Measurements from ENCODE around the gene CNN3. TPM values are rescaled to one million over a fixed set of nuclear protein-coding genes. Genes with fewer than 3 reads are reported as not detected.

CNN3 gene
- polyA plus RNA-seq, 4 donors = 53.5 to 155 (median 95.2) TPM

DNA sequence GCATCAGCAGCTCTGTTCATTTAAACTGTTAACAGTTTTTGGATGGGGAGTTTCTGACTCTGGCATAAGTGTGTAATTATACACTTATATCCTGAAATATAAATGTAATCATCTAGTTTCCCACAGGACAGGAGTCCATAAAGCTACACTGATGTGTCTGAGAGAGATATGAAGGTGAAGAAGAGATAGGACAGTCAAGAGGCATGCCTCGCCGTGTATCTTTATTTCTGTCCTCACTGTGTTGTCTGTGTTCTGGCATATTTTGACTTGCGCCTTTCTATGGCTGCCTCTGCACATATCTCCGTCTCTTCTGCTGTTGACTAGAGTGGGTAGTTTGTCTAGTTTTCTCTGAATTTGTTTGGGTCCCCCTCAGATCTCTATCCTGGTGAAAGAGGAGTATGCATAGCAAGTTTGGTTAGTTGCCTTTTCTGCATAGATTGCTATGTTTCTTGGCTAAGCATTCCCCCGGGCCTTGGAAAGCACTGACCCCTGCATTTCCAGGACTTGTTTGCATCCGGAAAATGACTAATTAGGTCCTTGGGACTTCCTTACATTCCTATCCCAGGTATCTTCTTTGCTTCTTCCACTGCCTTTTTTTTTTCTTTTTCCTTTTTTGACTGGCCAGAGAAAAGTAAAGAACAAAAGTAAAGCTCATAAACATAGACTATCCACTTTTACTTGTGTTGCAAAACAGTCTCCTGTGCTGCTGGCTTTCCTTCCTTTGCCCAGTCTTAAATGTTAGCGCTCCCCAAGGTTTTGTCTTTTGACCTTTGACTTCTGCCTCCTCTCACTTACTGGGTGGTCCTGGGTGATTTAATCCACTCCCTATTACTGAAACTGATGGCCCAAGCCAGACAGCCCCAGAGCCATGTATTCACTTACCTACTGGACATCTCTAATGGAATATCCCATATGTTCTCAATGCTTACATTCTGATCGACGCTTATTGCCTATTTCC lies 27.6 kb upstream of the CNN3 start:
- Histone ChIP-seq H3K27me3 (ENCODE audit: control insufficient read depth in 3 of 3, insufficient read depth in 3 of 3, low read length in 3 of 3) (no peaks in the 10 kb centered on the region), H3K9me3 (ENCODE audit: control insufficient read depth in 2 of 2, insufficient read depth in 1 of 2, low read depth in 1 of 2, low read length in 1 of 2) (peaks cover 0 to 3% of the 10 kb centered on the region in 2 donors), H3K36me3 (ENCODE audit: control insufficient read depth in 3 of 3, insufficient read depth in 2 of 3, low read depth in 1 of 3, low read length in 3 of 3) (no peaks in the 10 kb centered on the region), H3K27ac (ENCODE audit: low read depth in 1 of 3, low read length in 2 of 3) (no peak overlapping the region), H3K4me3 (ENCODE audit: low read depth in 1 of 3, low read length in 3 of 3) (no peak overlapping the region), H3K4me1 (ENCODE audit: control insufficient read depth in 3 of 3, insufficient read depth in 2 of 3, low read depth in 1 of 3, low read length in 2 of 3) (peaks cover 0 to 21% (median 5%) of the 10 kb centered on the region in 3 donors)
- FAIRE-seq (no peak), DNase-seq (no peak)
- WGBS, 3 donors = 74 to 89% (median 83%) methylated on average over 9 of the region's 9 CpGs

DNA sequence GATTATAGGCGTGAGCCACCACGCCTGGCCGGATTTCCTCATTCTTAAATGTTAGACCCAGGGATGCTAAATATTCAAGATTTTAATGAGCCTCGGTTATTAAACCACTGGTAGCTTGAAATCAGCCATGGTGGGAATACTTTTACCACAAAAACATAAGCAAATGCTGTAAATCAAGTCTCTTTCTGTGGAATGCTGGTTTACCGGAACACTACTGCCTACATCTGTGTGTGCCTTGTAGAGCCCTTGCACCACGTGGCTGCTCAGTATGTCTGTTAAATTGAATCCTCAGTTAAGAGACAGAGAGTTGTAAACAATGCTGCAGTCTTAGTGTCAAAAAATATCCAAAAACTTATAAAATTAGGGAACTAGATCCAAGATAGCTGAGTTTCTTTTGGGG lies 26.8 kb upstream of the CNN3 start:
- no peaks in the 10 kb centered on the region for H3K27me3 ChIP-seq (ENCODE audit: control insufficient read depth in 3 of 3, insufficient read depth in 3 of 3, low read length in 3 of 3)
- FAIRE-seq (no peak), DNase-seq (no peak)
- 70 to 73% (median 71%) methylated on average over 6 of the region's 6 CpGs for WGBS, 3 donors
- no peak overlapping the region for H3K4me3 ChIP-seq (ENCODE audit: low read depth in 1 of 3, low read length in 3 of 3)
- peaks cover 0 to 3% of the 10 kb centered on the region in 2 donors for H3K9me3 ChIP-seq (ENCODE audit: control insufficient read depth in 2 of 2, insufficient read depth in 1 of 2, low read depth in 1 of 2, low read length in 1 of 2)
- no peak overlapping the region for H3K27ac ChIP-seq (ENCODE audit: low read depth in 1 of 3, low read length in 2 of 3)
- H3K36me3 ChIP-seq (ENCODE audit: control insufficient read depth in 3 of 3, insufficient read depth in 2 of 3, low read depth in 1 of 3, low read length in 3 of 3) = no peaks in the 10 kb centered on the region
- peaks cover 0 to 21% (median 4%) of the 10 kb centered on the region in 3 donors for H3K4me1 ChIP-seq (ENCODE audit: control insufficient read depth in 3 of 3, insufficient read depth in 2 of 3, low read depth in 1 of 3, low read length in 2 of 3)

DNA sequence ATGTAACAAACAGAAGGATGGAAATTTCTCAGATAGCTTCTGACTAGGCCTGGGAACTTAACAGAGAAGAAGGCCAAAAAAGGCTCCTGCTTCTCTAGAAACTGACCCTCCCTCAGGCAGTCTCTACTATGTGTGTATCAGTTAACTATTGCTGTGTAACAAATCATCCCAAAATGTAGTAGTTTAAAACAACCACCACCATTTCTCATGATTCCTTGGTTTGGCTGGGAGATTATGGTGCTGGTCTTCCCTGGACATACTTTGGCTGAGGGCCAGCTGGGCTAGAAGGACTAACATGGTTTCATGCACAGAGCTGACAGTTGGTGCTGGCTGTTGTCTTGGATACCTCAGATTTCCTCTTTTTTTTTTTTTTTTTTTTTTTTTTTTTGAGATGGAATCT lies 26.2 kb upstream of the CNN3 start:
- no peak for FAIRE-seq
- DNase-seq = no peak
- Histone ChIP-seq H3K9me3 (ENCODE audit: control insufficient read depth in 2 of 2, insufficient read depth in 1 of 2, low read depth in 1 of 2, low read length in 1 of 2) (peaks cover 0 to 3% of the 10 kb centered on the region in 2 donors), H3K27me3 (ENCODE audit: control insufficient read depth in 3 of 3, insufficient read depth in 3 of 3, low read length in 3 of 3) (no peaks in the 10 kb centered on the region), H3K27ac (ENCODE audit: low read depth in 1 of 3, low read length in 2 of 3) (no peak overlapping the region), H3K4me3 (ENCODE audit: low read depth in 1 of 3, low read length in 3 of 3) (no peak overlapping the region), H3K4me1 (ENCODE audit: control insufficient read depth in 3 of 3, insufficient read depth in 2 of 3, low read depth in 1 of 3, low read length in 2 of 3) (peaks cover 0 to 21% (median 6%) of the 10 kb centered on the region in 3 donors), H3K36me3 (ENCODE audit: control insufficient read depth in 3 of 3, insufficient read depth in 2 of 3, low read depth in 1 of 3, low read length in 3 of 3) (no peaks in the 10 kb centered on the region)

DNA sequence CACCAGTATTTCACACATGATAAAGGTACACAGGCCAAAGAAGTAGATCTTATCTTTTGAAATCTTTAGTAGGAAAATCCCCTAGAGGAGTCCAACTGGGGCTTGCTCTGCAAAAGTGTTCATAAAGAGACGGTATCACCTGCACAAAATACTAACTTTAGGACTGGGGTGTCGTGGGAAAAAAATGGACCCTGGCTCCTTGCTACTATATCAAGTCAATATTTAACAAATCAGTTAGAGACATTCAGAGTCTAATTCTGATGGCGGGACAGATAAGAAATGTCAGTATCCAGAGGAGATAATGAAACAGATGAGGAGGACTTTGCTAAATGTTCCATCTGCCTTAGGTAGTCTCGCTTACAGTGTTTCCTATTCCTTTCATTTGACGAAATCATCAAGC lies 25.6 kb upstream of the CNN3 start:
- Histone ChIP-seq H3K27me3 (ENCODE audit: control insufficient read depth in 3 of 3, insufficient read depth in 3 of 3, low read length in 3 of 3) (no peaks in the 10 kb centered on the region), H3K9me3 (ENCODE audit: control insufficient read depth in 2 of 2, insufficient read depth in 1 of 2, low read depth in 1 of 2, low read length in 1 of 2) (peaks cover 0 to 3% of the 10 kb centered on the region in 2 donors), H3K4me1 (ENCODE audit: control insufficient read depth in 3 of 3, insufficient read depth in 2 of 3, low read depth in 1 of 3, low read length in 2 of 3) (peaks cover 0 to 21% (median 6%) of the 10 kb centered on the region in 3 donors), H3K27ac (ENCODE audit: low read depth in 1 of 3, low read length in 2 of 3) (no peak overlapping the region), H3K4me3 (ENCODE audit: low read depth in 1 of 3, low read length in 3 of 3) (no peak overlapping the region), H3K36me3 (ENCODE audit: control insufficient read depth in 3 of 3, insufficient read depth in 2 of 3, low read depth in 1 of 3, low read length in 3 of 3) (no peaks in the 10 kb centered on the region)
- DNase-seq = no peak
- 44 to 79% (median 51%) methylated on average over 5 of the region's 5 CpGs for WGBS, 3 donors
- no peak for FAIRE-seq

DNA sequence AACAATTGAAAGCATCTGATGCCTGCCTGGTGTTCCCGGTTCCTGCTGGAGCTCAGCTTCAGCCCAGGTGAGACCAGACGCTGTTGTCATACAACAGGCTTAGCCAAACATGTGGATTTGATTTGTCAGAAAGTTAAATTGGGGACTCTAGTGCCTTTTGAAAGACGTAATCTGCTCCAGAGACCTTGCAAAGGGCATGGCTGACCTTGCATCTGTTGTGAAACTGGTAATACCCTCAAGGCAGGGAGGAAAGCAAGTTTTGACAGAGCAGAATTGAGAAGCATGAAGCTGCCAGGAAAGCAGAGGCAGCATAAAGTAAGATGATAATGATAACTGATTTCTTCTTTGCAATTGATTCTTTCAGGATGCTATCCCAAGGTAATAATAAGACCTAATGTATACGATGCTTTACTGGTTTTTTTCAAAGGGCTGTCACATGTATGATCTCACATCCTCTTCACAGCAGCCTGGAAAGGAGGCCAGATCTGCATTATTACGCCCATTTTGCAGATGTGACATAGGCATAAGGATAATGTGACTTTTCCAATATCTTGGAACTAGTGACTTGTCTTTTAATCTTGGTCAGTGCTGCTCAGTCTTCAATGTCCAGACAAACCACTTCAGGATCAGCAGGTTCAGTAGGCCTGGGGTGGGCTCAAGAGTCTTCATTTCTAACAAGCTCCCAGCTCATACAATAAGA lies 24.7 kb upstream of the CNN3 start:
- FAIRE-seq (no peak), DNase-seq (no peak)
- peaks cover 0 to 3% of the 10 kb centered on the region in 2 donors for H3K9me3 ChIP-seq (ENCODE audit: control insufficient read depth in 2 of 2, insufficient read depth in 1 of 2, low read depth in 1 of 2, low read length in 1 of 2)
- H3K27me3 ChIP-seq (ENCODE audit: control insufficient read depth in 3 of 3, insufficient read depth in 3 of 3, low read length in 3 of 3) = no peaks in the 10 kb centered on the region
- WGBS, 3 donors = 52 to 79% (median 63%) methylated on average over 5 of the region's 5 CpGs
- no peaks in the 10 kb centered on the region for H3K36me3 ChIP-seq (ENCODE audit: control insufficient read depth in 3 of 3, insufficient read depth in 2 of 3, low read depth in 1 of 3, low read length in 3 of 3)
- H3K27ac ChIP-seq (ENCODE audit: low read depth in 1 of 3, low read length in 2 of 3) = no peak overlapping the region
- no peak overlapping the region for H3K4me3 ChIP-seq (ENCODE audit: low read depth in 1 of 3, low read length in 3 of 3)
- peaks cover 4 to 28% (median 8%) of the 10 kb centered on the region in 3 donors for H3K4me1 ChIP-seq (ENCODE audit: control insufficient read depth in 3 of 3, insufficient read depth in 2 of 3, low read depth in 1 of 3, low read length in 2 of 3)

DNA sequence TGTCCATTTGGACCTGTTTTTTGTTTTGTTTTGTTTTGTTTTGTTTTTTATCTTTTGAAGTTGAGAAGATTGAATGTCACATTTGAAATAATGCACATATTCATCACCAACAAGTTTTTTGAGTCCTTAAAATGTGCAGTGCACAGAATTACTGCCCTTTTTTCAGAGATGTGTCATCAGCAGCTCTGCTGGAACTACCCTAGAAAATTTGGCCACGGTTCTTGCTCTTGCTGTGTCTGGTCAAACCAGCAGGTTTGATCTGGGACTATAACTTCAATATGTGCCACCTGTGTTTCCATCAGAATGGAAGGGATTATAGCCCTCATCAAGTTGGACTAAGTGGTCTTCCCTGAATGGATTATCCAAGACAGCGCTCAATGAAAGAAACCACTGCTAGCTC lies 24.1 kb upstream of the CNN3 start:
- WGBS, 3 donors = 33 to 79% (median 66%) methylated on average over 2 of the region's 2 CpGs
- Histone ChIP-seq H3K4me3 (ENCODE audit: low read depth in 1 of 3, low read length in 3 of 3) (no peak overlapping the region), H3K9me3 (ENCODE audit: control insufficient read depth in 2 of 2, insufficient read depth in 1 of 2, low read depth in 1 of 2, low read length in 1 of 2) (peaks cover 0 to 3% of the 10 kb centered on the region in 2 donors), H3K27ac (ENCODE audit: low read depth in 1 of 3, low read length in 2 of 3) (no peak overlapping the region), H3K36me3 (ENCODE audit: control insufficient read depth in 3 of 3, insufficient read depth in 2 of 3, low read depth in 1 of 3, low read length in 3 of 3) (no peaks in the 10 kb centered on the region), H3K4me1 (ENCODE audit: control insufficient read depth in 3 of 3, insufficient read depth in 2 of 3, low read depth in 1 of 3, low read length in 2 of 3) (peaks cover 8 to 27% (median 9%) of the 10 kb centered on the region in 3 donors), H3K27me3 (ENCODE audit: control insufficient read depth in 3 of 3, insufficient read depth in 3 of 3, low read length in 3 of 3) (no peaks in the 10 kb centered on the region)
- no peak for FAIRE-seq
- no peak for DNase-seq

DNA sequence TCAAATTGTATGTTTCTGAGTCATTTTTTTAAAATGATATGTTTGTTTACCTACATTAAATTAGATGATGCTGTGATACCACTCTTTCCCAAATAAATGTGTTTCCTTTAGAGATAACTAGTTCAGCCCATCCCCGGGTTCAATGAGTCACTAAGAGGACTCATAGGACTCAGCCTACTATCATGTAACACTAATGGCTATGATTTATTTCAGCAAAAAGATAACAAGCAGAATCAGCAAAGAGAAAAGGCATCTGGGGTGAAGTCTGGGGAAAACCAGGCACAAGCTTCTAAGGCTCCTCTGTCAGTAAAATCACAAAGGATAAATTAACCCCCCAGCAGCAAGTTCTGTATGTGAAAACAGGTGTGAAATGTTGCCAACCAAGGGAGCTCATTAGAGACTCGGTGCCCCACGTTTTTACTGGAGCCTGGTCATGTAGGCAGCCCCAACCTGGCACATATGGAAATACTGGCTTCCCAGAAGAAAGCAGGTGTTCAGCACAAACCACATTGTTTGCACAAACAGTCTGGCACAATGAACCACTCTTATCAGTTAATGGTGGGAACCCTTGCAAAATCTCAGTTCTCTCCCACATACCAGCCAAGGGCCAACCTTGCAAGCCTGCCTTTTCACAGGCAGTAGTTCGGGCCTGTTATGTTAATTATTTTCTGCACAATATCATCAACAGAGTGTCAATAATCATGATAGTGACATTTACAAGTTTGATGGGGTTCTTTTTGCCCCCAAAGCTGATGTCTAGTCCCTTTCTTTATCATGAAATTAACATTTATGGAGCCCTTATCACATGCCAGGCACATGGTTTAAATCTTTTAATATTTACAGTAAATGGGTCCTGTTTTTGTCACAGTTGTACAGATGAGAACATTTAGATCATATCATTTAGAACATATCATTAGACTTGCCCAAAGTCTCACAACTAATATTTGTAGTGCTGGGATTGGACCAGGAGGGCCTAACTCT lies 23.1 kb upstream of the CNN3 start:
- peak; percentile 61 to 72 for DNase-seq

DNA sequence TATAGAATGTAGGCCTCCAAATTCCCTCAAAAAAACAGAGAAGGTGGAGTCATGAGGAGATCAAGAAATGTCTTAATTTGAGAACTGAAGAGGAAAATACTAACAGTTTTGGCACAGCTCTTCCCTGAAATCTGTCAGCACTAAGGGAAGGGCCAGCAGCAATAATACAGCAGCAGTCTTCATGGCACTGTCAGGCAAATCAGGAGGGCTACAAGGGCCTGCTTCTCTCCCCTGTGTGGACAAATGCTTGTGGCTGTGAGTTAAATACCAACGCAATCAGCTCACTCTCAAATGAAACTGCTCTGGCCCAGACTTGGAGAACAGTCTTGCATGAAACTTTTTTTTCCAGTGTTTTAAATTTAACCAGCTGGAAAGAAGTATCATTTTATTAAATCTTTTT lies 20.5 kb upstream of the CNN3 start:
- Histone ChIP-seq H3K27me3 (ENCODE audit: control insufficient read depth in 3 of 3, insufficient read depth in 3 of 3, low read length in 3 of 3) (no peaks in the 10 kb centered on the region), H3K4me1 (ENCODE audit: control insufficient read depth in 3 of 3, insufficient read depth in 2 of 3, low read depth in 1 of 3, low read length in 2 of 3) (peaks cover 6 to 18% (median 9%) of the 10 kb centered on the region in 3 donors), H3K36me3 (ENCODE audit: control insufficient read depth in 3 of 3, insufficient read depth in 2 of 3, low read depth in 1 of 3, low read length in 3 of 3) (no peaks in the 10 kb centered on the region), H3K27ac (ENCODE audit: low read depth in 1 of 3, low read length in 2 of 3) (no peak overlapping the region), H3K4me3 (ENCODE audit: low read depth in 1 of 3, low read length in 3 of 3) (no peak overlapping the region), H3K9me3 (ENCODE audit: control insufficient read depth in 2 of 2, insufficient read depth in 1 of 2, low read depth in 1 of 2, low read length in 1 of 2) (no peaks in the 10 kb centered on the region)
- 26 to 52% (median 48%) methylated on average over 1 of the region's 1 CpG for WGBS, 3 donors
- FAIRE-seq (no peak), DNase-seq (no peak)

More for the DNA sequence above, 23.1 kb upstream of the CNN3 start:
- WGBS, 3 donors = 6 to 56% (median 23%) methylated on average over 4 of the region's 4 CpGs
- Histone ChIP-seq H3K4me1 (ENCODE audit: control insufficient read depth in 3 of 3, insufficient read depth in 2 of 3, low read depth in 1 of 3, low read length in 2 of 3) (peaks cover 8 to 21% (median 9%) of the 10 kb centered on the region in 3 donors), H3K27ac (ENCODE audit: low read depth in 1 of 3, low read length in 2 of 3) (peak overlapping the region in 2 of 3 donors; percentile 6 to 21), H3K27me3 (ENCODE audit: control insufficient read depth in 3 of 3, insufficient read depth in 3 of 3, low read length in 3 of 3) (no peaks in the 10 kb centered on the region), H3K36me3 (ENCODE audit: control insufficient read depth in 3 of 3, insufficient read depth in 2 of 3, low read depth in 1 of 3, low read length in 3 of 3) (no peaks in the 10 kb centered on the region), H3K9me3 (ENCODE audit: control insufficient read depth in 2 of 2, insufficient read depth in 1 of 2, low read depth in 1 of 2, low read length in 1 of 2) (peaks cover 0 to 3% of the 10 kb centered on the region in 2 donors), H3K4me3 (ENCODE audit: low read depth in 1 of 3, low read length in 3 of 3) (no peak overlapping the region)
- no peak for FAIRE-seq

All from small intestine (tissue), 7 donors.